Smooth muscle cell (in vitro differentiated cells): Measurements from ENCODE around the gene SBNO2. TPM values are rescaled to one million over a fixed set of nuclear protein-coding genes. Genes with fewer than 3 reads are reported as not detected.
A peak's percentile ranks its signal among the peaks of the same experiment; 100 is the strongest.

Experiments used
- DNase-seq: peaks from one replicate; lab custom pipeline; 2025; ENCODE audit not compliant: unreplicated experiment; lab: John Stamatoyannopoulos, UW
- H2AFZ ChIP-seq: fragments of 200-600 bp; sonication (generic); 2 replicates; pipeline ENCODE4 v1.6.0; 2016; ENCODE audit warnings: antibody characterized with exemption, low read depth, mild to moderate bottlenecking
- H3F3A ChIP-seq: fragments of 200-600 bp; sonication (generic); 2 replicates; pipeline ENCODE4 v1.6.0; 2017; ENCODE audit warnings: antibody characterized with exemption, low read depth
- H3K27ac ChIP-seq: fragments of 200-600 bp; sonication (generic); 2 replicates; pipeline ENCODE4 v1.5.1; 2016; ENCODE audit warnings: low read depth, mild to moderate bottlenecking
- H3K27me3 ChIP-seq: fragments of 200-600 bp; sonication (generic); 2 replicates; pipeline ENCODE4 v1.6.1; 2016; ENCODE audit warnings: low read depth, mild to moderate bottlenecking
- H3K36me3 ChIP-seq: fragments of 200-600 bp; sonication (generic); 2 replicates; pipeline ENCODE4 v1.5.1; 2016; ENCODE audit warnings: low read depth
- H3K4me1 ChIP-seq: fragments of 200-600 bp; sonication (generic); 2 replicates; pipeline ENCODE4 v1.5.1; 2016; ENCODE audit warnings: low read depth
- H3K4me2 ChIP-seq: fragments of 200-600 bp; sonication (generic); 2 replicates; pipeline ENCODE4 v1.6.0; 2016; ENCODE audit warnings: mild to moderate bottlenecking
- H3K4me3 ChIP-seq: fragments of 200-600 bp; sonication (generic); 2 replicates; pipeline ENCODE4 v1.5.1; 2016; ENCODE audit warnings: mild to moderate bottlenecking
- H3K79me2 ChIP-seq: fragments of 200-600 bp; sonication (generic); 2 replicates; pipeline ENCODE4 v1.6.0; 2016; ENCODE audit warnings: low read depth, mild to moderate bottlenecking
- H3K9ac ChIP-seq: fragments of 200-600 bp; sonication (generic); 2 replicates; pipeline ENCODE4 v1.6.0; 2016; ENCODE audit warnings: low read depth
- H3K9me3 ChIP-seq: fragments of 200-600 bp; sonication (generic); replicated peaks from 2 replicates; pipeline ENCODE4 v1.5.1; 2016; ENCODE audit warnings: low read depth
- H4K20me1 ChIP-seq: fragments of 200-600 bp; sonication (generic); 2 replicates; pipeline ENCODE4 v1.6.0; 2016; ENCODE audit warnings: low read depth
- WGBS: methylation state at CpG from one replicate; pipeline ENCODE4 v1.1.7; 2016; ENCODE audit warnings: low lambda C conversion rate; 5-methylcytosine and 5-hydroxymethylcytosine counted together
- polyA plus RNA-seq: library from polyadenylated mRNA; unstranded; fragments of >200 nt; fragmentation: Nextera tagmentation; extraction: Ambion mirVana; gene quantifications from 2 replicates; pipeline ENCODE4 v1.2.1, GENCODE V29; 2016
- total RNA-seq: library from RNA; depleted of rRNA; stranded (reverse); fragments of >200 nt; gene quantifications from 2 replicates; pipeline ENCODE4 v1.2.3, GENCODE V29; 2014
- TF ChIP-seq, protein P1 (sequence below): fragments of 200-600 bp; sonication (generic); IDR thresholded peaks from 2 replicates; pipeline ENCODE4 v1.5.1; 2017; ENCODE audit warnings: borderline replicate concordance, mild to moderate bottlenecking, antibody characterized with exemption; ENCODE audit not compliant: insufficient read depth, poor library complexity, severe bottlenecking

The SBNO2 gene
- total and polyA plus RNA-seq, 2 experiments from 2014 or later = 16.4 to 17.6 TPM

DNA sequence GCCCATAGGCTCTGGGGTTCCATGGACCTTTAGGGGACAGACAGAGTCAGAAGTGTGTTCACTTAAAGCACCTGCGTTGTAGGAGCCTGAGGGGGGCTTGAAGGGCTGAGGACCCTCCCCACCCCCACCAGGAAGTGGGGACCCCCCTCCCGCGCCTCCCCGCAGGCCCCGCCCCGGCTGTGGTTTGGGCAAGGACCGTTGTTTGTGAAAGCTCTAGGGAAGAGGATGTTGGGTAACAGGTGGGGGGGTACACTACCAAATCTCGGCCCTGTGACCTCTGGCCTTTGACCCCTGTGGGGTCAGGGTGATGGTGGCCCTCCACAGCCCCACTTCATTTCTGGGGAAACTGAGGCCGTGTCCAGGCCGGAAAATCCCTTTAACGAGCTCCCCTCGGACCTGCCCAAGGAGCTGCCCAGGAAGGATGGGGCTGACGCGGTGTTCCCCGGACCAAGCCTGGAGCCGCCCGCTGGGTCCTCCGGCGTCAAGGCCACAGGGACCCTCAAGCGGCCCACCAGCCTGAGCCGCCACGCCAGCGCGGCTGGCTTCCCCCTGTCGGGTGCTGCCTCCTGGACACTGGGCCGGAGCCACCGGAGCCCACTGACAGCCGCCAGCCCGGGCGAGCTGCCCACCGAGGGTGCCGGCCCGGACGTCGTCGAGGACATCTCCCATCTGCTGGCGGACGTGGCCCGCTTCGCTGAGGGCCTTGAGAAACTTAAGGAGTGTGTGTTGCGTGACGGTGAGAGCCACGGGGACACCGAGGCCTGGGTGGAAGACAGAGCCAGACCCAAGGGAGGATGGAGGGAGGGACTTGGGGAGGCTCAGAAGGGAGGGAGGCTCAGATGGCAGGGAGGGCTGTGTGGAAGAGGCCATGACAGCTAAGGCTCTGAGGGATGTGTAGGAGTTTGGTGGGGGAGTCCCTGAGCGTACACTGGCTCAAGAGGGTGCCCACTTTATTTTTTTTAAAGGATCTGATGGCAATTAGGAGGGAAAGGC lies 105.8 kb downstream of the SBNO2 start:
- Histone ChIP-seq H2AFZ (no peak overlapping the region), H3K36me3 (no peaks in the 10 kb centered on the region), H3K4me1 (peaks cover 6% of the 10 kb centered on the region), H3K79me2 (no peaks in the 10 kb centered on the region), H3K4me3 (no peak overlapping the region), H3K27me3 (peaks cover 39% of the 10 kb centered on the region), H4K20me1 (peaks cover 10% of the 10 kb centered on the region), H3K9me3 (no peaks in the 10 kb centered on the region), H3K27ac (no peak overlapping the region), H3F3A (peaks cover 5% of the 10 kb centered on the region), H3K4me2 (no peak overlapping the region), H3K9ac (no peak overlapping the region)
- DNase-seq = no peak
- 94% methylated on average over 41 of the region's 45 CpGs for WGBS
- TF ChIP-seq, protein P1, sequence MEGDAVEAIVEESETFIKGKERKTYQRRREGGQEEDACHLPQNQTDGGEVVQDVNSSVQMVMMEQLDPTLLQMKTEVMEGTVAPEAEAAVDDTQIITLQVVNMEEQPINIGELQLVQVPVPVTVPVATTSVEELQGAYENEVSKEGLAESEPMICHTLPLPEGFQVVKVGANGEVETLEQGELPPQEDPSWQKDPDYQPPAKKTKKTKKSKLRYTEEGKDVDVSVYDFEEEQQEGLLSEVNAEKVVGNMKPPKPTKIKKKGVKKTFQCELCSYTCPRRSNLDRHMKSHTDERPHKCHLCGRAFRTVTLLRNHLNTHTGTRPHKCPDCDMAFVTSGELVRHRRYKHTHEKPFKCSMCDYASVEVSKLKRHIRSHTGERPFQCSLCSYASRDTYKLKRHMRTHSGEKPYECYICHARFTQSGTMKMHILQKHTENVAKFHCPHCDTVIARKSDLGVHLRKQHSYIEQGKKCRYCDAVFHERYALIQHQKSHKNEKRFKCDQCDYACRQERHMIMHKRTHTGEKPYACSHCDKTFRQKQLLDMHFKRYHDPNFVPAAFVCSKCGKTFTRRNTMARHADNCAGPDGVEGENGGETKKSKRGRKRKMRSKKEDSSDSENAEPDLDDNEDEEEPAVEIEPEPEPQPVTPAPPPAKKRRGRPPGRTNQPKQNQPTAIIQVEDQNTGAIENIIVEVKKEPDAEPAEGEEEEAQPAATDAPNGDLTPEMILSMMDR = no peak

DNA sequence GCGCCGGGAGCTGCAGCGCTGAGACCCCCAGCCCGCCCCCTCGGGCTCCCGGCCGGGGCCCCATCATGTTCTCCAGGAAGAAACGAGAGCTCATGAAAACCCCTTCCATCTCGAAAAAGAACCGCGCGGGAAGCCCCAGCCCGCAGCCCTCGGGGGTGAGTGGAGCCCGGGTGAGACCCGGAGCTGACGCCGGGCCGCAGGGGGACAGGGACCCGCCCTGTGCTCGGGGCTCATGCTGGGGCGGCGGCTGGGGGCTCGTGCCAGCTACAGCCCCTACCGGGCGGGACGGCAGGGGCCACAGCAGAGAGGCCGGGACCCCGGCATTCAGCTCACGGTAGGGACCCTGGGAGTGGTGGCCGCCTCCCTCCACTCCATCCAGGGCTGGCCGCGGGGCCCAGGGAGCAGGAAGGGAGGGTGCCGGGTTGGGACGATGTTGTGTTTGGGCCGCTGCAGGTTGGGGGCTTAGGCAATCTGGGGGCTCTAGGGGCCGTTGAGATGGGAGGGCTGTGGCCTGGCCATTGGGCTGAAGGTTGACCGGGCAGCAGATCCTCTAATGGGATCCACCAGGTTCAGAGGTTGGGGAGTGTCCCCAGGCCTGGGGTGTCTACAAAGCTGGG lies 106.6 kb downstream of the SBNO2 start:
- Histone ChIP-seq H3K36me3 (no peaks in the 10 kb centered on the region), H4K20me1 (peaks cover 8% of the 10 kb centered on the region), H2AFZ (no peak overlapping the region), H3K27ac (no peak overlapping the region), H3K4me2 (peak overlapping the region; percentile 88), H3K4me1 (peaks cover 6% of the 10 kb centered on the region), H3K79me2 (no peaks in the 10 kb centered on the region), H3F3A (peaks cover 5% of the 10 kb centered on the region), H3K27me3 (peaks cover 39% of the 10 kb centered on the region), H3K9me3 (no peaks in the 10 kb centered on the region), H3K4me3 (peak overlapping the region; percentile 47), H3K9ac (no peak overlapping the region)
- TF ChIP-seq, protein P1 = no peak
- WGBS = 17% methylated on average over 20 of the region's 38 CpGs
- no peak for DNase-seq

DNA sequence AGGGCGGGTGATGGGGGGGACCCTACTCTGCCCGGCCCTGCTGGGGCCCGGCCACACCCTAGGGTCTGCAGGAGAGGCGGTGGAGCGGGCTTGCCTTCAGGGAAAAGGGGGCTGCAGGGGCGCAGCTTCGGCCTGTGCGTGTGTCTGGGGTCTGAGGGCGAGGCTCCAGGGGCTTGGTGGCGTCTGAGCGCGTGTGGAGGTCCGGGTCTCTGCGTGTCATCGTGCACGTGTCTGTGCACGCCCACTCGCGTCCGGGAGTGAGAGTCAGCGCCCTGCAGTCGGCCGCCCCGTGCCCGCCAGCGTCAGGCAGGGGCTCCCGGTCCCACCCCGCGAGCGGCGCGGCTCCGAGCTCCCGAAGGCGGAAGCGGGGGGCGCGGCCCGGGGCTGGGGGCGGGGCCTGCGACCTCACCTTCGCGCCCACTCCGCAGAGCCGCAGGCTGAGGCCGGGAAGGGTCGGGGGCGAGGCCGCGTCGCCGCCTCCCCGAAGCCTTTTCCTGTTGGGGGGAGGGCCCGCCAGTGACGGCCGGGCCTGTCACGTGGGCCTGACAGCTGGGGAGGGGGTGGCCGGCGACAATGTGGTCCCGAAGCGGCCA lies 107.2 kb downstream of the SBNO2 start, which contains the start of gene ARHGAP45:
Gene ARHGAP45 (plus strand): TSS at position 420 of the 593 bp plus-strand sequence. CDS start 239 bp downstream, outside the sequence.
- H3K36me3 ChIP-seq = no peaks in the 10 kb centered on the region
- no peak for DNase-seq
- H2AFZ ChIP-seq = no peak within 1 kb of the TSS
- H3K4me2 ChIP-seq = peak within 1 kb of the TSS; percentile 88
- H4K20me1 ChIP-seq = peaks cover 2% of the 10 kb centered on the region
- no peaks in the 10 kb centered on the region for H3K9me3 ChIP-seq
- H3F3A ChIP-seq = peaks cover 5% of the 10 kb centered on the region
- peaks cover 39% of the 10 kb centered on the region for H3K27me3 ChIP-seq
- H3K27ac ChIP-seq = no peak within 1 kb of the TSS
- TF ChIP-seq, protein P1 = no peak
- H3K4me1 ChIP-seq = peaks cover 6% of the 10 kb centered on the region
- no peak within 1 kb of the TSS for H3K9ac ChIP-seq
- 26% methylated on average over 18 of the region's 61 CpGs for WGBS
- no peaks in the 10 kb centered on the region for H3K79me2 ChIP-seq
- peak within 1 kb of the TSS; percentile 47 for H3K4me3 ChIP-seq
